GM23338 (cell line): ENCODE measurements around the gene ACSL6. TPM values are rescaled to one million over a fixed set of nuclear protein-coding genes. Genes with fewer than 3 reads are reported as not detected.

Experiments
- ATAC-seq: fragments of 200-7000 bp; cut with Tn5 transposase; 3 replicates; pipeline ENCODE4 v1.9.1; 2020
- DNase-seq: peaks from one replicate; pipeline ENCODE4 v3.0.0-alpha.2; 2015; ENCODE audit warnings: low spot score
- H2AFZ ChIP-seq: fragments of 200-600 bp; sonication (generic); 2 replicates; pipeline ENCODE4 v1.8.0; 2016; ENCODE audit warnings: antibody characterized with exemption, mild to moderate bottlenecking, moderate library complexity
- H3F3A ChIP-seq: fragments of 200-600 bp; sonication (generic); replicated peaks from 2 replicates; pipeline ENCODE4 v1.8.0; 2017; ENCODE audit warnings: antibody characterized with exemption, mixed run types, low read depth
- H3K27ac ChIP-seq: fragments of 200-600 bp; sonication (generic); 2 replicates; pipeline ENCODE4 v1.6.1; 2016; ENCODE audit warnings: low read depth
- H3K27me3 ChIP-seq: fragments of 200-600 bp; sonication (generic); 2 replicates; pipeline ENCODE4 v1.8.0; 2016; ENCODE audit warnings: mild to moderate bottlenecking, mixed run types, moderate library complexity; ENCODE audit not compliant: insufficient read depth
- H3K36me3 ChIP-seq: fragments of 200-600 bp; sonication (generic); 2 replicates; pipeline ENCODE4 v1.8.0; 2016; ENCODE audit warnings: mild to moderate bottlenecking; ENCODE audit not compliant: insufficient read depth
- H3K4me1 ChIP-seq: fragments of 200-600 bp; sonication (generic); 2 replicates; pipeline ENCODE4 v1.8.0; 2016; ENCODE audit warnings: mild to moderate bottlenecking, moderate library complexity; ENCODE audit not compliant: insufficient read depth
- H3K4me2 ChIP-seq: fragments of 200-600 bp; sonication (generic); 2 replicates; pipeline ENCODE4 v1.7.1; 2017; ENCODE audit warnings: mixed run types
- H3K4me3 ChIP-seq: fragments of 200-600 bp; sonication (generic); 2 replicates; pipeline ENCODE4 v1.6.1; 2016; ENCODE audit warnings: mixed run types
- H3K79me2 ChIP-seq: fragments of 200-600 bp; sonication (generic); replicated peaks from 2 replicates; pipeline ENCODE4 v1.8.0; 2017; ENCODE audit warnings: mild to moderate bottlenecking; ENCODE audit not compliant: insufficient read depth
- H3K9me2 ChIP-seq: fragments of 200-600 bp; sonication (generic); 2 replicates; pipeline ENCODE4 v1.8.0; 2017; ENCODE audit not compliant: insufficient read depth
- H4K20me1 ChIP-seq: fragments of 200-600 bp; sonication (generic); replicated peaks from 2 replicates; pipeline ENCODE4 v1.8.0; 2017; ENCODE audit warnings: mild to moderate bottlenecking; ENCODE audit not compliant: insufficient read depth
- H3K27ac Mint-ChIP-seq: 2 replicates; pipeline ENCODE4 v1.8.0; 2020; ENCODE audit warnings: inconsistent platforms, mild to moderate bottlenecking, moderate library complexity, mixed read lengths
- H3K27me3 Mint-ChIP-seq: 3 replicates; pipeline ENCODE4 v1.8.0; 2022; ENCODE audit warnings: low read depth, mild to moderate bottlenecking, moderate library complexity, mixed read lengths, inconsistent platforms; ENCODE audit not compliant: insufficient read depth, poor library complexity
- H3K36me3 Mint-ChIP-seq: 3 replicates; pipeline ENCODE4 v1.8.0; 2021; ENCODE audit warnings: low read depth, mild to moderate bottlenecking, inconsistent platforms, moderate library complexity, mixed read lengths
- H3K4me1 Mint-ChIP-seq: 3 replicates; pipeline ENCODE4 v1.8.0; 2020; ENCODE audit warnings: mild to moderate bottlenecking, inconsistent platforms, mixed read lengths
- H3K4me3 Mint-ChIP-seq: 3 replicates; pipeline ENCODE4 v1.8.0; 2021; ENCODE audit warnings: moderate library complexity, mild to moderate bottlenecking, inconsistent platforms, mixed read lengths
- H3K9me3 Mint-ChIP-seq: 3 replicates; pipeline ENCODE4 v1.8.0; 2020; ENCODE audit warnings: moderate library complexity, mild to moderate bottlenecking, inconsistent platforms, mixed read lengths
- CREB1 ChIP-seq: fragments of 250-450 bp; sonication (Bioruptor Pico); IDR thresholded peaks from 2 replicates; pipeline ENCODE4 v1.5.0; 2020; ENCODE audit warnings: low read depth, mild to moderate bottlenecking, moderate library complexity
- CTCF ChIP-seq, 2 experiments: fragments of 200-600 bp in 1 of 2; sonication (generic) in 1 of 2; conservative IDR thresholded peaks; 2 replicates each; pipeline versions ENCODE4 v1.5.1 to v1.6.1; 2016 to 2017; ENCODE audit warnings: antibody characterized with exemption in 2 of 2, low read depth in 2 of 2, mild to moderate bottlenecking in 2 of 2, moderate library complexity in 1 of 2
- ETS1 ChIP-seq: IDR thresholded peaks from 2 replicates; pipeline ENCODE4 v1.6.1; 2016; ENCODE audit warnings: antibody characterized with exemption
- EZH2 ChIP-seq: fragments of 200-600 bp; sonication (generic); IDR thresholded peaks from one replicate; pipeline ENCODE4 v1.8.0; 2017; ENCODE audit warnings: antibody characterized with exemption, mild to moderate bottlenecking, low read depth; ENCODE audit not compliant: unreplicated experiment
- EZH2phosphoT487 ChIP-seq: fragments of 200-600 bp; sonication (generic); IDR thresholded peaks from one replicate; pipeline ENCODE4 v1.8.1; 2018; ENCODE audit warnings: antibody characterized with exemption; ENCODE audit not compliant: unreplicated experiment
- JUNB ChIP-seq: IDR thresholded peaks from one replicate; pipeline ENCODE4 v1.6.1; 2016; ENCODE audit warnings: antibody characterized with exemption; ENCODE audit not compliant: unreplicated experiment
- NANOG ChIP-seq: IDR thresholded peaks from 2 replicates; pipeline ENCODE4 v1.6.1; 2016; ENCODE audit warnings: antibody characterized with exemption, borderline replicate concordance
- POLR2AphosphoS5 ChIP-seq: IDR thresholded peaks from 2 replicates; pipeline ENCODE4 v1.6.1; 2016; ENCODE audit warnings: antibody characterized with exemption, low read depth
- STAT1 ChIP-seq: IDR thresholded peaks from one replicate; pipeline ENCODE4 v1.6.1; 2016; ENCODE audit warnings: antibody characterized with exemption; ENCODE audit not compliant: unreplicated experiment
- ZNF114 ChIP-seq: fragments of 250-450 bp; sonication (Bioruptor Pico); IDR thresholded peaks from 2 replicates; pipeline ENCODE4 v1.5.0; 2020; ENCODE audit warnings: mild to moderate bottlenecking, moderate library complexity
- ZNF331 ChIP-seq: fragments of 250-450 bp; sonication (Bioruptor Pico); IDR thresholded peaks from 2 replicates; pipeline ENCODE4 v1.5.0; 2020; ENCODE audit warnings: low read depth, mild to moderate bottlenecking, moderate library complexity
- ZNF462 ChIP-seq: fragments of 250-450 bp; sonication (Bioruptor Pico); IDR thresholded peaks from 2 replicates; pipeline ENCODE4 v1.5.0; 2020; ENCODE audit warnings: mild to moderate bottlenecking, moderate library complexity
- polyA plus RNA-seq: library from polyadenylated mRNA; unstranded; fragments of >200 nt; fragmentation: Nextera tagmentation; extraction: Ambion mirVana; gene quantifications from 2 replicates; pipeline ENCODE4 v1.2.1, GENCODE V29; 2016
- total RNA-seq: library from RNA; depleted of rRNA; stranded (reverse); fragments of >200 nt; shearing (Covaris generic); gene quantifications from 2 replicates; pipeline ENCODE4 v1.2.3, GENCODE V29; 2014
- TF ChIP-seq, protein P1 (sequence below): IDR thresholded peaks from one replicate; pipeline ENCODE4 v1.6.1; 2018; ENCODE audit warnings: antibody characterized with exemption; ENCODE audit not compliant: unreplicated experiment

The ACSL6 gene
- total and polyA plus RNA-seq, 2 experiments from 2014 or later: 0.76 to 3.6 TPM

- Histone ChIP-seq H3K27me3 (no peaks in the 10 kb centered on the region), H3K4me2 (no peak overlapping the region), H3K79me2 (no peaks in the 10 kb centered on the region), H3F3A (no peaks in the 10 kb centered on the region), H3K27ac (no peak overlapping the region), H4K20me1 (no peaks in the 10 kb centered on the region), H3K36me3 (no peaks in the 10 kb centered on the region), H3K4me3 (no peak overlapping the region), H2AFZ (no peak overlapping the region), H3K4me1 (peaks cover 18% of the 10 kb centered on the region), H3K9me2 (no peaks in the 10 kb centered on the region)
- Mint-ChIP-seq H3K36me3 (no peaks in the 10 kb centered on the region), H3K9me3 (no peaks in the 10 kb centered on the region), H3K4me3 (no peak overlapping the region), H3K27me3 (peaks cover 8% of the 10 kb centered on the region), H3K27ac (no peak overlapping the region), H3K4me1 (peaks cover 32% of the 10 kb centered on the region)
- ATAC-seq: no peak
- no peak for DNase-seq
- TF ChIP-seq, protein P1, sequence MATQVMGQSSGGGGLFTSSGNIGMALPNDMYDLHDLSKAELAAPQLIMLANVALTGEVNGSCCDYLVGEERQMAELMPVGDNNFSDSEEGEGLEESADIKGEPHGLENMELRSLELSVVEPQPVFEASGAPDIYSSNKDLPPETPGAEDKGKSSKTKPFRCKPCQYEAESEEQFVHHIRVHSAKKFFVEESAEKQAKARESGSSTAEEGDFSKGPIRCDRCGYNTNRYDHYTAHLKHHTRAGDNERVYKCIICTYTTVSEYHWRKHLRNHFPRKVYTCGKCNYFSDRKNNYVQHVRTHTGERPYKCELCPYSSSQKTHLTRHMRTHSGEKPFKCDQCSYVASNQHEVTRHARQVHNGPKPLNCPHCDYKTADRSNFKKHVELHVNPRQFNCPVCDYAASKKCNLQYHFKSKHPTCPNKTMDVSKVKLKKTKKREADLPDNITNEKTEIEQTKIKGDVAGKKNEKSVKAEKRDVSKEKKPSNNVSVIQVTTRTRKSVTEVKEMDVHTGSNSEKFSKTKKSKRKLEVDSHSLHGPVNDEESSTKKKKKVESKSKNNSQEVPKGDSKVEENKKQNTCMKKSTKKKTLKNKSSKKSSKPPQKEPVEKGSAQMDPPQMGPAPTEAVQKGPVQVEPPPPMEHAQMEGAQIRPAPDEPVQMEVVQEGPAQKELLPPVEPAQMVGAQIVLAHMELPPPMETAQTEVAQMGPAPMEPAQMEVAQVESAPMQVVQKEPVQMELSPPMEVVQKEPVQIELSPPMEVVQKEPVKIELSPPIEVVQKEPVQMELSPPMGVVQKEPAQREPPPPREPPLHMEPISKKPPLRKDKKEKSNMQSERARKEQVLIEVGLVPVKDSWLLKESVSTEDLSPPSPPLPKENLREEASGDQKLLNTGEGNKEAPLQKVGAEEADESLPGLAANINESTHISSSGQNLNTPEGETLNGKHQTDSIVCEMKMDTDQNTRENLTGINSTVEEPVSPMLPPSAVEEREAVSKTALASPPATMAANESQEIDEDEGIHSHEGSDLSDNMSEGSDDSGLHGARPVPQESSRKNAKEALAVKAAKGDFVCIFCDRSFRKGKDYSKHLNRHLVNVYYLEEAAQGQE: no peak
- TF ChIP-seq EZH2phosphoT487 (no peak), ZNF462 (CRISPR knock-in tag) (no peak), CREB1 (CRISPR knock-in tag) (no peak), NANOG (no peak), ETS1 (no peak), CTCF (conservative IDR thresholded peaks at IDR 0.05; ENCODE audit: low read depth in 2 of 2) (no peak), POLR2AphosphoS5 (no peak), ZNF331 (no peak), JUNB (no peak), STAT1 (no peak), ZNF114 (no peak), EZH2 (no peak)
Measured at GRCh38 chr5:132000677-132001453, 10.6 kb downstream of the ACSL6 start.
